HEK293 (cell line): ENCODE results near the gene RASSF1.
"Not testable (repeated sequence)": the region's sequence is repeated elsewhere in the genome, so short reads cannot be mapped to it uniquely, and the experiment has no call there.

Experiments used
- CTCF ChIA-PET: fragments of 350-600 bp; formaldehyde crosslinking; extraction: SDS; loops from one replicate; lab custom pipeline; 2021; ENCODE audit warnings: antibody characterized with exemption; lab: Yijun Ruan, JAX
- POLR2A ChIA-PET: fragments of 300-600 bp; formaldehyde crosslinking; extraction: SDS; loops from one replicate; lab custom pipeline; 2020; ENCODE audit warnings: antibody characterized with exemption, inconsistent platforms; lab: Yijun Ruan, JAX
- H3K27ac ChIP-seq: fragments of 200-500 bp; sonication (Bioruptor generic); 2 replicates; pipeline ENCODE4 v1.5.1; 2014; ENCODE audit warnings: low read depth, low read length, control low read depth, inconsistent platforms; ENCODE audit errors: extremely low read depth
- H3K36me3 ChIP-seq, 2 experiments: fragments of 200-500 bp in 1 of 2; sonication (Bioruptor generic) in 1 of 2; 1 replicate in 1 of 2; 2 replicates in 1 of 2; pipeline ENCODE4 v1.5.1; 2014 to 2017; ENCODE audit warnings: inconsistent platforms in 2 of 2, low read length in 2 of 2; ENCODE audit not compliant: control insufficient read depth in 2 of 2, insufficient read depth in 1 of 2
- H3K4me1 ChIP-seq: fragments of 200-500 bp; sonication (Bioruptor generic); 2 replicates; pipeline ENCODE4 v1.5.1; 2014; ENCODE audit warnings: mild to moderate bottlenecking, low read length, inconsistent platforms; ENCODE audit not compliant: control insufficient read depth, insufficient read depth
- H3K4me3 ChIP-seq: 2 replicates; pipeline ENCODE4 v1.5.1; 2011; ENCODE audit warnings: low read depth, mild to moderate bottlenecking, control low read depth, low read length, moderate library complexity
- H3K9me3 ChIP-seq: fragments of 200-500 bp; sonication (Bioruptor generic); 2 replicates; pipeline ENCODE4 v1.5.1; 2014; ENCODE audit warnings: low read depth, low read length, inconsistent platforms; ENCODE audit not compliant: control insufficient read depth, insufficient read depth
- ZNF266 ChIP-seq: fragments of 450-650 bp; formaldehyde crosslinking; IDR thresholded peaks from 2 replicates; pipeline ENCODE4 v1.5.1; 2016; ENCODE audit warnings: missing biosample characterization, missing genetic modification characterization, low read depth
- ZNF350 ChIP-seq: fragments of 450-650 bp; formaldehyde crosslinking; IDR thresholded peaks from 2 replicates; pipeline ENCODE4 v1.5.0; 2017; ENCODE audit warnings: missing biosample characterization, mild to moderate bottlenecking, missing genetic modification characterization
- ZNF394 ChIP-seq: fragments of 450-650 bp; formaldehyde crosslinking; IDR thresholded peaks from 2 replicates; pipeline ENCODE4 v1.5.1; 2016; ENCODE audit warnings: missing biosample characterization, missing genetic modification characterization, mild to moderate bottlenecking, moderate library complexity, borderline replicate concordance
- ZNF510 ChIP-seq: fragments of 450-650 bp; formaldehyde crosslinking; IDR thresholded peaks from 2 replicates; pipeline ENCODE4 v1.5.1; 2018; ENCODE audit warnings: mild to moderate bottlenecking, missing genetic modification characterization, missing biosample characterization; ENCODE audit not compliant: insufficient replicate concordance
- ZNF518A ChIP-seq: fragments of 450-650 bp; formaldehyde crosslinking; conservative IDR thresholded peaks from 2 replicates; pipeline ENCODE4 v1.5.1; 2016; ENCODE audit warnings: low read depth, missing biosample characterization, missing genetic modification characterization
- ZNF544 ChIP-seq: fragments of 450-650 bp; formaldehyde crosslinking; IDR thresholded peaks from 2 replicates; pipeline ENCODE4 v1.5.0; 2017; ENCODE audit warnings: missing biosample characterization, missing genetic modification characterization
- ZNF654 ChIP-seq: fragments of 450-650 bp; formaldehyde crosslinking; IDR thresholded peaks from 2 replicates; pipeline ENCODE4 v1.5.1; 2016; ENCODE audit warnings: low read depth, missing biosample characterization, missing genetic modification characterization
- ZNF785 ChIP-seq: fragments of 450-650 bp; formaldehyde crosslinking; IDR thresholded peaks from 2 replicates; pipeline ENCODE4 v1.5.1; 2016; ENCODE audit warnings: missing biosample characterization, missing genetic modification characterization
- ZSCAN4 ChIP-seq: fragments of 450-650 bp; formaldehyde crosslinking; IDR thresholded peaks from 2 replicates; pipeline ENCODE4 v1.5.1; 2017; ENCODE audit warnings: missing biosample characterization, missing genetic modification characterization
- TF ChIP-seq, protein P1 (sequence below): fragments of 450-650 bp; formaldehyde crosslinking; IDR thresholded peaks from 2 replicates; pipeline ENCODE4 v1.5.1; 2016; ENCODE audit warnings: missing biosample characterization, missing genetic modification characterization
- TF ChIP-seq, protein P2 (sequence below): fragments of 450-650 bp; formaldehyde crosslinking; IDR thresholded peaks from 2 replicates; pipeline ENCODE4 v1.5.1; 2016; ENCODE audit warnings: missing biosample characterization, missing genetic modification characterization
- TF ChIP-seq, protein P3 (sequence below): fragments of 450-650 bp; formaldehyde crosslinking; IDR thresholded peaks from 2 replicates; pipeline ENCODE4 v1.5.1; 2016; ENCODE audit warnings: missing biosample characterization, missing genetic modification characterization

Gene RASSF1

GRCh38 chr3:50286322-50287227 lies 54.1 kb downstream of the RASSF1 start:
- Histone ChIP-seq H3K27ac (no peak overlapping the region), H3K9me3 (no peaks in the 10 kb centered on the region), H3K4me1 (no peaks in the 10 kb centered on the region), H3K4me3 (no peak overlapping the region), H3K36me3 (peaks cover 0 to 46% of the 10 kb centered on the region in 2 experiments; a peak in 1 of 3 replicates)
- POLR2A ChIA-PET = no interaction called here
- no peak for TF ChIP-seq ZNF350
- no peak for TF ChIP-seq ZNF394 (tag by site-specific recombination)
- TF ChIP-seq, protein P1, sequence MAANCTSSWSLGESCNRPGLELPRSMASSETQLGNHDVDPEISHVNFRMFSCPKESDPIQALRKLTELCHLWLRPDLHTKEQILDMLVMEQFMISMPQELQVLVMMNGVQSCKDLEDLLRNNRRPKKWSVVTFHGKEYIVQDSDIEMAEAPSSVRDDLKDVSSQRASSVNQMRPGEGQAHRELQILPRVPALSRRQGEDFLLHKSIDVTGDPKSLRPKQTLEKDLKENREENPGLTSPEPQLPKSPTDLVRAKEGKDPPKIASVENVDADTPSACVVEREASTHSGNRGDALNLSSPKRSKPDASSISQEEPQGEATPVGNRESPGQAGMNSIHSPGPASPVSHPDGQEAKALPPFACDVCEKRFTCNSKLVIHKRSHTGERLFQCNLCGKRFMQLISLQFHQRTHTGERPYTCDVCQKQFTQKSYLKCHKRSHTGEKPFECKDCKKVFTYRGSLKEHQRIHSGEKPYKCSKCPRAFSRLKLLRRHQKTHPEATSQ (tag by site-specific recombination) = no peak
- no peak for TF ChIP-seq ZNF544 (tag by site-specific recombination)
- no peak for TF ChIP-seq ZNF266 (tag by site-specific recombination)
- TF ChIP-seq ZNF518A (tag by site-specific recombination) = no peak
- TF ChIP-seq, protein P2, sequence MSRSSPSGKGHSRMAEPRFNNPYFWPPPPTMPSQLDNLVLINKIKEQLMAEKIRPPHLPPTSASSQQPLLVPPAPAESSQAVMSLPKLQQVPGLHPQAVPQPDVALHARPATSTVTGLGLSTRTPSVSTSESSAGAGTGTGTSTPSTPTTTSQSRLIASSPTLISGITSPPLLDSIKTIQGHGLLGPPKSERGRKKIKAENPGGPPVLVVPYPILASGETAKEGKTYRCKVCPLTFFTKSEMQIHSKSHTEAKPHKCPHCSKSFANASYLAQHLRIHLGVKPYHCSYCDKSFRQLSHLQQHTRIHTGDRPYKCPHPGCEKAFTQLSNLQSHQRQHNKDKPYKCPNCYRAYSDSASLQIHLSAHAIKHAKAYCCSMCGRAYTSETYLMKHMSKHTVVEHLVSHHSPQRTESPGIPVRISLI = no peak
- TF ChIP-seq ZNF510 (tag by site-specific recombination) = no peak
- no peak for TF ChIP-seq ZNF785
- TF ChIP-seq ZSCAN4 (tag by site-specific recombination) = no peak
- no peak for TF ChIP-seq ZNF654
- TF ChIP-seq, protein P3, sequence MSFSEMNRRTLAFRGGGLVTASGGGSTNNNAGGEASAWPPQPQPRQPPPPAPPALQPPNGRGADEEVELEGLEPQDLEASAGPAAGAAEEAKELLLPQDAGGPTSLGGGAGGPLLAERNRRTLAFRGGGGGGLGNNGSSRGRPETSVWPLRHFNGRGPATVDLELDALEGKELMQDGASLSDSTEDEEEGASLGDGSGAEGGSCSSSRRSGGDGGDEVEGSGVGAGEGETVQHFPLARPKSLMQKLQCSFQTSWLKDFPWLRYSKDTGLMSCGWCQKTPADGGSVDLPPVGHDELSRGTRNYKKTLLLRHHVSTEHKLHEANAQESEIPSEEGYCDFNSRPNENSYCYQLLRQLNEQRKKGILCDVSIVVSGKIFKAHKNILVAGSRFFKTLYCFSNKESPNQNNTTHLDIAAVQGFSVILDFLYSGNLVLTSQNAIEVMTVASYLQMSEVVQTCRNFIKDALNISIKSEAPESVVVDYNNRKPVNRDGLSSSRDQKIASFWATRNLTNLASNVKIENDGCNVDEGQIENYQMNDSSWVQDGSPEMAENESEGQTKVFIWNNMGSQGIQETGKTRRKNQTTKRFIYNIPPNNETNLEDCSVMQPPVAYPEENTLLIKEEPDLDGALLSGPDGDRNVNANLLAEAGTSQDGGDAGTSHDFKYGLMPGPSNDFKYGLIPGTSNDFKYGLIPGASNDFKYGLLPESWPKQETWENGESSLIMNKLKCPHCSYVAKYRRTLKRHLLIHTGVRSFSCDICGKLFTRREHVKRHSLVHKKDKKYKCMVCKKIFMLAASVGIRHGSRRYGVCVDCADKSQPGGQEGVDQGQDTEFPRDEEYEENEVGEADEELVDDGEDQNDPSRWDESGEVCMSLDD = no peak
- CTCF ChIA-PET = no interaction called here

DNA sequence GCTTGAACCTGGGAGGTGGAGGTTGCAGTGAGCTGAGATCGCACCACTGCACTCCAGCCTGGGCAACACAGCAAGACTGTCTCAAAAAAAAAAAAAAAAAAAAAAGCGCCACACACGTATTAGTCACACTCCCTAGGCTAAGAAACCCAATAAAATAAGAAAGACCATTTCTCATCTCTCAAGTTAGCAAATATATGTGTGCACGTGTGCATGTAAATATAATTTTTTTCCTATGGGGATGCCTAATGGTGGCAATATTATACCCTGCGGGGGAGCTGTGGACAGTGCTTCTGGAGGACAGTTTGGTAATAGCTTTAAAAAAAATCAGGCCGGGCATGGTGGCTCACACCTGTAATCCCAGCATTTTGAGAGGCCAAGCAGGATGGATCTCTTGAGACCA lies 56.5 kb downstream of the RASSF1 start:
- H3K4me3 ChIP-seq, H3K27ac ChIP-seq, H3K9me3 ChIP-seq, H3K4me1 ChIP-seq, CTCF ChIA-PET: not testable (repeated sequence)
- POLR2A ChIA-PET = interaction anchor here (0.6 to 1.1 kb wide), 3 partner anchors 13 to 49 kb away, joined by 3 to 8 read pairs (median 4); no protein-coding TSS in a partner anchor
- peaks cover 0 to 30% of the 10 kb centered on the region in 2 experiments; a peak in 1 of 3 replicates for H3K36me3 ChIP-seq
